GM04504 (cell line): ENCODE data around the gene NOTCH4.

Experiments used
- DNase-seq: peaks from one replicate; pipeline ENCODE4 v3.0.0-alpha.2; 2012; ENCODE audit warnings: low read depth

NOTCH4 gene

GRCh38 chr6:32181148-32181702 is 42.6 kb downstream of the NOTCH4 start:
- no peak for DNase-seq

- no peak for DNase-seq
Measured at GRCh38 chr6:32179766-32180405, 44.0 kb downstream of the NOTCH4 start.

GRCh38 chr6:32178547-32179440 is 45.1 kb downstream of the NOTCH4 start:
- DNase-seq, result no peak

- peak; percentile 100 for DNase-seq
Measured at GRCh38 chr6:32177788-32178546, 45.9 kb downstream of the NOTCH4 start, which contains the start of gene RNF5. Gene RNF5 (plus strand): TSS chr6:32178405. CDS start chr6:32178512, 107 bp downstream.

GRCh38 chr6:32177183-32177787 is 46.6 kb downstream of the NOTCH4 start:
- no peak for DNase-seq

- DNase-seq, result no peak
Measured at GRCh38 chr6:32176476-32177182, 47.2 kb downstream of the NOTCH4 start.

GRCh38 chr6:32175711-32176475 is 48.0 kb downstream of the NOTCH4 start, which contains the start of gene AGPAT1:
Gene AGPAT1 (minus strand): TSS chr6:32176084. CDS start chr6:32171496, 4,588 bp downstream.
- peak; percentile 97 for DNase-seq

- DNase-seq, result no peak
Measured at GRCh38 chr6:32175322-32175710, 48.6 kb downstream of the NOTCH4 start.

- DNase-seq, result no peak
Measured at GRCh38 chr6:32174416-32174815, 49.5 kb downstream of the NOTCH4 start.

- DNase-seq, result no peak
Measured at GRCh38 chr6:32173051-32173727, 50.7 kb downstream of the NOTCH4 start.

- no peak for DNase-seq
Measured at GRCh38 chr6:32171234-32171633, 52.6 kb downstream of the NOTCH4 start.

GRCh38 chr6:32170294-32170693 is 53.6 kb downstream of the NOTCH4 start:
- no peak for DNase-seq

GRCh38 chr6:32168807-32169591 is 54.9 kb downstream of the NOTCH4 start:
- DNase-seq, result no peak

- no peak for DNase-seq
Measured at GRCh38 chr6:32168350-32168749, 55.5 kb downstream of the NOTCH4 start.

- no peak for DNase-seq
Measured at GRCh38 chr6:32167761-32168262, 56.1 kb downstream of the NOTCH4 start.

- no peak for DNase-seq
Measured at GRCh38 chr6:32167154-32167760, 56.6 kb downstream of the NOTCH4 start.

GRCh38 chr6:32166411-32167061 is 57.3 kb downstream of the NOTCH4 start:
- DNase-seq, result no peak

GRCh38 chr6:32164295-32164694 is 59.6 kb downstream of the NOTCH4 start, which contains the start of gene EGFL8:
Gene EGFL8 (plus strand): TSS chr6:32164595. CDS start chr6:32166166, 1,571 bp downstream.
- DNase-seq, result no peak
